A549 (cell line): Measurements from ENCODE around the gene ZNF362. TPM values are rescaled to one million over a fixed set of nuclear protein-coding genes. Genes with fewer than 3 reads are reported as not detected.

Experiments
- ATAC-seq, 2 experiments: fragments of 200-7000 bp in 1 of 2; fragments of >200 bp in 1 of 2; cut with Nextera tagmentation in 1 of 2; cut with Tn5 transposase in 1 of 2; 3 replicates each; pipeline versions ENCODE4 v1.8.0 to v1.9.1; 2018 to 2020; ENCODE audit warnings: mild to moderate bottlenecking in 1 of 2, moderate library complexity in 1 of 2
- CTCF ChIA-PET: fragments of 300-600 bp; sonication (Branson Sonifier 250); formaldehyde crosslinking; extraction: SDS; loops from one replicate; lab custom pipeline; 2021; ENCODE audit warnings: antibody characterized with exemption, inconsistent platforms; lab: Yijun Ruan, JAX
- POLR2A ChIA-PET: fragments of 350-600 bp; formaldehyde crosslinking; extraction: SDS; loops from one replicate; lab custom pipeline; 2021; ENCODE audit warnings: antibody characterized with exemption, inconsistent platforms; lab: Yijun Ruan, JAX
- DNase-seq, 2 experiments: peaks; one replicate each; pipeline versions ENCODE4 v3.0.0 to v3.0.0-alpha.2; 2011 to 2016; ENCODE audit warnings: low read depth in 1 of 2, low spot score in 1 of 2
- FAIRE-seq: peaks from 2 replicates; lab custom pipeline; 2011; peaks lifted over from hg19 to GRCh38; lab: Jason Lieb, UNC
- H3K27ac ChIP-seq, 2 experiments: fragments of >200 bp; sonication (Bioruptor Twin); formaldehyde crosslinking; 3 replicates each; pipeline ENCODE4 v1.5.1; 2016 to 2017
- H3K4me1 ChIP-seq: fragments of >200 bp; sonication (Bioruptor Twin); formaldehyde crosslinking; 3 replicates; pipeline ENCODE4 v1.6.1; 2016
- H3K4me2 ChIP-seq: fragments of >200 bp; sonication (Bioruptor Twin); formaldehyde crosslinking; 3 replicates; pipeline ENCODE4 v1.6.1; 2016
- H3K4me3 ChIP-seq: fragments of >200 bp; sonication (Bioruptor Twin); formaldehyde crosslinking; 3 replicates; pipeline ENCODE4 v1.5.1; 2016
- H3K9me3 ChIP-seq: fragments of >200 bp; sonication (Bioruptor Twin); formaldehyde crosslinking; 3 replicates; pipeline ENCODE4 v1.6.1; 2016
- CHD2 ChIP-seq: fragments of 150-350 bp; IDR thresholded peaks from 2 replicates; pipeline ENCODE4 v1.6.1; 2014; ENCODE audit warnings: low read length; ENCODE audit not compliant: partially characterized antibody
- CHD4 ChIP-seq: fragments of 200-600 bp; sonication (generic); IDR thresholded peaks from 2 replicates; pipeline ENCODE4 v1.6.1; 2016; ENCODE audit warnings: antibody characterized with exemption, mild to moderate bottlenecking, borderline replicate concordance
- EHF ChIP-seq: fragments of 250-450 bp; sonication (Bioruptor Pico); IDR thresholded peaks from 2 replicates; pipeline ENCODE4 v1.5.0; 2020; ENCODE audit warnings: mild to moderate bottlenecking
- EP300 ChIP-seq, 2 experiments: fragments of >200 bp; sonication (Bioruptor Twin); formaldehyde crosslinking; IDR thresholded peaks; 2 replicates in 1 of 2; 3 replicates in 1 of 2; pipeline ENCODE4 v1.6.1; 2016 to 2017
- ESRRA ChIP-seq: fragments of 150-350 bp; IDR thresholded peaks from 2 replicates; pipeline ENCODE4 v1.6.1; 2014; ENCODE audit warnings: mild to moderate bottlenecking, low read length, borderline replicate concordance
- FOXS1 ChIP-seq: fragments of 250-450 bp; sonication (Bioruptor Pico); IDR thresholded peaks from 2 replicates; pipeline ENCODE4 v1.5.0; 2020; ENCODE audit warnings: mild to moderate bottlenecking, moderate library complexity
- HOXB5 ChIP-seq: fragments of 250-450 bp; sonication (Bioruptor Pico); IDR thresholded peaks from 2 replicates; pipeline ENCODE4 v1.5.0; 2020; ENCODE audit warnings: mild to moderate bottlenecking, moderate library complexity
- JUN ChIP-seq, 2 experiments: fragments of >200 bp; sonication (Bioruptor Twin); formaldehyde crosslinking; IDR thresholded peaks; 2 replicates in 1 of 2; 3 replicates in 1 of 2; pipeline ENCODE4 v1.6.1; 2016 to 2017
- KDM5A ChIP-seq: fragments of 200-600 bp; sonication (generic); IDR thresholded peaks from 2 replicates; pipeline ENCODE4 v1.6.1; 2016; ENCODE audit warnings: antibody characterized with exemption, mild to moderate bottlenecking
- NFE2L2 ChIP-seq: fragments of 150-350 bp; conservative IDR thresholded peaks from 2 replicates; pipeline ENCODE4 v1.6.1; 2014; ENCODE audit warnings: low read length
- RAD21 ChIP-seq, 2 experiments: fragments of >200 bp in 1 of 2; sonication (Bioruptor Twin) in 1 of 2; formaldehyde crosslinking in 1 of 2; IDR thresholded peaks in 1 of 2; conservative IDR thresholded peaks in 1 of 2; 2 replicates in 1 of 2; 3 replicates in 1 of 2; pipeline ENCODE4 v1.6.1; 2012 to 2018; ENCODE audit warnings: inconsistent platforms in 1 of 2
- RARB ChIP-seq: fragments of 250-450 bp; sonication (Bioruptor Pico); IDR thresholded peaks from 2 replicates; pipeline ENCODE4 v1.8.0; 2021; ENCODE audit warnings: mild to moderate bottlenecking, moderate library complexity
- RCOR1 ChIP-seq: fragments of 150-350 bp; IDR thresholded peaks from 2 replicates; pipeline ENCODE4 v1.6.1; 2014; ENCODE audit warnings: antibody characterized with exemption, low read length, low read depth
- RNF2 ChIP-seq: fragments of 200-600 bp; sonication (generic); IDR thresholded peaks from 2 replicates; pipeline ENCODE4 v1.6.1; 2016; ENCODE audit warnings: low read depth, mild to moderate bottlenecking, antibody characterized with exemption, moderate library complexity, borderline replicate concordance
- SREBF2 ChIP-seq: fragments of 450-650 bp; IDR thresholded peaks from 2 replicates; pipeline ENCODE4 v1.6.1; 2014; ENCODE audit warnings: mild to moderate bottlenecking, moderate library complexity
- WGBS: methylation state at CpG from one replicate; pipeline ENCODE4 v1.1.6; 2017; ENCODE audit errors: missing lambda C conversion rate; 5-methylcytosine and 5-hydroxymethylcytosine counted together
- polyA plus RNA-seq, 4 experiments: library from polyadenylated mRNA; depleted of rRNA in 3 of 4; stranded (reverse); fragments of >200 nt; fragmentation: RNase III in 1 of 4; extraction: RNeasy Plus Mini Kit Qiagen cat#74134 plus additional on column Dnase treatment in 1 of 4; gene quantifications; 2 replicates in 3 of 4; 3 replicates in 1 of 4; pipeline ENCODE4 v1.2.3, GENCODE V29; 2011 to 2017
- TF ChIP-seq, protein P1 (sequence below): IDR thresholded peaks from 2 replicates; pipeline ENCODE4 v1.6.1; 2012
- TF ChIP-seq, protein P2 (sequence below): fragments of >200 bp; sonication (Bioruptor Twin); formaldehyde crosslinking; IDR thresholded peaks from 2 replicates; pipeline ENCODE4 v1.6.1; 2016
- TF ChIP-seq, protein P3 (sequence below): IDR thresholded peaks from 2 replicates; pipeline ENCODE4 v1.6.1; 2012
- TF ChIP-seq, protein P4 (sequence below): fragments of >200 bp; sonication (Bioruptor Twin); formaldehyde crosslinking; IDR thresholded peaks from 3 replicates; pipeline ENCODE4 v1.5.1; 2016
- TF ChIP-seq, protein P5 (sequence below): fragments of 450-650 bp; IDR thresholded peaks from 2 replicates; pipeline ENCODE4 v1.6.1; 2014; ENCODE audit warnings: antibody characterized with exemption
- TF ChIP-seq, protein P6 (sequence below): IDR thresholded peaks from 2 replicates; pipeline ENCODE4 v1.6.1; 2012; ENCODE audit warnings: low read depth, borderline replicate concordance

ZNF362 gene
- polyA plus RNA-seq, 2 of the 4 experiments (the other 2 are of a cell fraction), result 4.8 to 7.9 TPM

DNA sequence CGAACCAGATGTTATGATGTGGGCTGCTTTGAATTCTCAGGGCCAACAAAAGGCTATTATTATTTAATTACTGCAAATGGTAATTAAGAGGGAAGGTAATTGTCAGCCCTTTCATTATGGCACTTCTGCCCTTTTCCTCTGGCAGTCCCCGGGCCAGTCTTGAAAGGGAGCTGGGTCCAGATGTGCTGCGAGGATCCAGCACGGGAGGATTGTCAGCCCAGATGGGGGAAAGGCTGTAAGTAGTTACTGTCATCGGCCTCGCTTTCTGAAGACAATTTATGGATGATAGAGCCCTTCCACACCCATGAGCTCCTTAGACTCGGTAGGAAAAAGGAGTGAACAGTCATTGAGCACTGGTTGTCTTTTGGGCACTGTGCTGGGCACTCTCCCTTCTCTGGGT lies 8.7 kb upstream of the ZNF362 start:
- no peak overlapping the region for H3K4me2 ChIP-seq
- POLR2A ChIA-PET, result no interaction called here
- no peaks in the 10 kb centered on the region for H3K9me3 ChIP-seq
- TF ChIP-seq EHF (CRISPR knock-in tag) (no peak), ESRRA (no peak), JUN (IDR thresholded peaks at IDR 0.05) (no peak), FOXS1 (CRISPR knock-in tag) (no peak), RAD21 (conservative IDR thresholded peaks at IDR 0.05 in 1 of 2, IDR thresholded peaks at IDR 0.05 in 1 of 2) (no peak), EP300 (IDR thresholded peaks at IDR 0.05) (no peak), CHD4 (no peak)
- TF ChIP-seq, protein P1, sequence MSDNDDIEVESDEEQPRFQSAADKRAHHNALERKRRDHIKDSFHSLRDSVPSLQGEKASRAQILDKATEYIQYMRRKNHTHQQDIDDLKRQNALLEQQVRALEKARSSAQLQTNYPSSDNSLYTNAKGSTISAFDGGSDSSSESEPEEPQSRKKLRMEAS, result no peak
- TF ChIP-seq, protein P2, sequence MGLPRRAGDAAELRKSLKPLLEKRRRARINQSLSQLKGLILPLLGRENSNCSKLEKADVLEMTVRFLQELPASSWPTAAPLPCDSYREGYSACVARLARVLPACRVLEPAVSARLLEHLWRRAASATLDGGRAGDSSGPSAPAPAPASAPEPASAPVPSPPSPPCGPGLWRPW, result no peak
- TF ChIP-seq, all 56 proteins: peak for 0
- DNase-seq (no peak), FAIRE-seq (no peak), ATAC-seq (no peak)
- H3K4me1 ChIP-seq, result no peaks in the 10 kb centered on the region
- H3K4me3 ChIP-seq, result no peak overlapping the region
- 37% methylated on average over 7 of the region's 7 CpGs for WGBS
- CTCF ChIA-PET, result no interaction called here
- H3K27ac ChIP-seq, result no peak overlapping the region

DNA sequence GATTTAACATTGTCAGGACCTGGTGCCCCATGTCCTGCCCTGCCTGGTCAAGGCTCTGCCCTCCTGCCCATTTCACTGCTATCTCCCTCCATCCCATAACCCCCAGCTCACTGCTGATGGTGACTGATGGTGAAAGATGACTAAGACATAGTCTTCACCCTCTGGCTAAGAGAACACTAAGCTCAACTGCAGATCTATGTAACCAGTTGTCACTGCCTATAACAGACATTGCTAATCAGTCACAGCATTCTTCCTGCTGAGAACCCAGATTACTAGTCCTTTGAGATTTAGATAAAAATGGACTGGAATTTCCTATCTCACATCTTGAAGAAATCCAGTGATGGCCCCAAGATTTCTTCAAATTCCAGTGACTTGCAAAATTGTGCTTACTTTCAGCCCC lies 8.0 kb upstream of the ZNF362 start:
- CTCF ChIA-PET, result no interaction called here
- no peaks in the 10 kb centered on the region for H3K4me1 ChIP-seq
- ATAC-seq, result no peak
- POLR2A ChIA-PET, result no interaction called here
- no peak for TF ChIP-seq RNF2
- no peak for TF ChIP-seq RCOR1
- TF ChIP-seq NFE2L2, result 0 out of 2 replicates have a peak, but pooled peaks have one; percentile 20
- no peak overlapping the region for H3K27ac ChIP-seq
- H3K9me3 ChIP-seq, result no peaks in the 10 kb centered on the region
- H3K4me3 ChIP-seq, result no peak overlapping the region
- H3K4me2 ChIP-seq, result no peak overlapping the region
- no peak for FAIRE-seq
- no peak for DNase-seq

DNA sequence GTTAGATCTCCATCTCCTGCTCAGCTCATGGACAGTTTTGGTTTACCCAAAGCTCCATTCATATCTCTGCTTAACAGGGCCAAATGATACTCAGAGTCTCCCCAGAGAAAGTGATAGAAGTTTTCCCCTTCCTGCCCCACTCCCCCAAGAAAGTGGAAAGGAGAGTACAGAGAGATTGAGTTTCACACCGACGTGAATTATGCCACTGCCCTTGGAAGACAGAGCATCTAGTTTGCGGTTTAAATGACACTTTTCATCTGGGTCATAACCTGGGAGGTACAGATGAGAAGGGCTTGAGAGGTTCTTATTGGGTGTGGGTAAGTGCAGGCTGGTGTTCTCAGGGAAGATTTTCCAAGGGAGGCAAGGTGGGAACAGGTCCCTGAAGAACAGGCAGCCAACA lies 6.9 kb upstream of the ZNF362 start:
- TF ChIP-seq, protein P3, sequence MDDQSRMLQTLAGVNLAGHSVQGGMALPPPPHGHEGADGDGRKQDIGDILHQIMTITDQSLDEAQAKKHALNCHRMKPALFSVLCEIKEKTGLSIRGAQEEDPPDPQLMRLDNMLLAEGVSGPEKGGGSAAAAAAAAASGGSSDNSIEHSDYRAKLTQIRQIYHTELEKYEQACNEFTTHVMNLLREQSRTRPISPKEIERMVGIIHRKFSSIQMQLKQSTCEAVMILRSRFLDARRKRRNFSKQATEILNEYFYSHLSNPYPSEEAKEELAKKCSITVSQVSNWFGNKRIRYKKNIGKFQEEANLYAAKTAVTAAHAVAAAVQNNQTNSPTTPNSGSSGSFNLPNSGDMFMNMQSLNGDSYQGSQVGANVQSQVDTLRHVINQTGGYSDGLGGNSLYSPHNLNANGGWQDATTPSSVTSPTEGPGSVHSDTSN, result no peak
- TF ChIP-seq, protein P4, sequence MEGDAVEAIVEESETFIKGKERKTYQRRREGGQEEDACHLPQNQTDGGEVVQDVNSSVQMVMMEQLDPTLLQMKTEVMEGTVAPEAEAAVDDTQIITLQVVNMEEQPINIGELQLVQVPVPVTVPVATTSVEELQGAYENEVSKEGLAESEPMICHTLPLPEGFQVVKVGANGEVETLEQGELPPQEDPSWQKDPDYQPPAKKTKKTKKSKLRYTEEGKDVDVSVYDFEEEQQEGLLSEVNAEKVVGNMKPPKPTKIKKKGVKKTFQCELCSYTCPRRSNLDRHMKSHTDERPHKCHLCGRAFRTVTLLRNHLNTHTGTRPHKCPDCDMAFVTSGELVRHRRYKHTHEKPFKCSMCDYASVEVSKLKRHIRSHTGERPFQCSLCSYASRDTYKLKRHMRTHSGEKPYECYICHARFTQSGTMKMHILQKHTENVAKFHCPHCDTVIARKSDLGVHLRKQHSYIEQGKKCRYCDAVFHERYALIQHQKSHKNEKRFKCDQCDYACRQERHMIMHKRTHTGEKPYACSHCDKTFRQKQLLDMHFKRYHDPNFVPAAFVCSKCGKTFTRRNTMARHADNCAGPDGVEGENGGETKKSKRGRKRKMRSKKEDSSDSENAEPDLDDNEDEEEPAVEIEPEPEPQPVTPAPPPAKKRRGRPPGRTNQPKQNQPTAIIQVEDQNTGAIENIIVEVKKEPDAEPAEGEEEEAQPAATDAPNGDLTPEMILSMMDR, result no peak
- TF ChIP-seq NFE2L2 (no peak), SREBF2 (no peak), HOXB5 (CRISPR knock-in tag) (no peak), KDM5A (no peak), RARB (CRISPR knock-in tag) (no peak), RAD21 (conservative IDR thresholded peaks at IDR 0.05 in 1 of 2, IDR thresholded peaks at IDR 0.05 in 1 of 2) (no peak), CHD2 (no peak), CHD4 (no peak)
- TF ChIP-seq, protein P5, sequence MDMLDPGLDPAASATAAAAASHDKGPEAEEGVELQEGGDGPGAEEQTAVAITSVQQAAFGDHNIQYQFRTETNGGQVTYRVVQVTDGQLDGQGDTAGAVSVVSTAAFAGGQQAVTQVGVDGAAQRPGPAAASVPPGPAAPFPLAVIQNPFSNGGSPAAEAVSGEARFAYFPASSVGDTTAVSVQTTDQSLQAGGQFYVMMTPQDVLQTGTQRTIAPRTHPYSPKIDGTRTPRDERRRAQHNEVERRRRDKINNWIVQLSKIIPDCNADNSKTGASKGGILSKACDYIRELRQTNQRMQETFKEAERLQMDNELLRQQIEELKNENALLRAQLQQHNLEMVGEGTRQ, result no peak
- TF ChIP-seq, protein P6, sequence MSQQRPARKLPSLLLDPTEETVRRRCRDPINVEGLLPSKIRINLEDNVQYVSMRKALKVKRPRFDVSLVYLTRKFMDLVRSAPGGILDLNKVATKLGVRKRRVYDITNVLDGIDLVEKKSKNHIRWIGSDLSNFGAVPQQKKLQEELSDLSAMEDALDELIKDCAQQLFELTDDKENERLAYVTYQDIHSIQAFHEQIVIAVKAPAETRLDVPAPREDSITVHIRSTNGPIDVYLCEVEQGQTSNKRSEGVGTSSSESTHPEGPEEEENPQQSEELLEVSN, result no peak
- TF ChIP-seq, all 56 proteins: peak for 0
- Histone ChIP-seq H3K27ac (no peak overlapping the region), H3K4me3 (no peak overlapping the region), H3K9me3 (no peaks in the 10 kb centered on the region), H3K4me1 (no peaks in the 10 kb centered on the region), H3K4me2 (no peak overlapping the region)
- ATAC-seq (no peak), DNase-seq (no peak), FAIRE-seq (no peak)
- ChIA-PET POLR2A (no interaction called here), CTCF (interaction anchor here (1.4 kb wide), 1 partner anchor 46 kb away, joined by 4 read pairs; no protein-coding TSS in a partner anchor)
- WGBS, result 20% methylated on average over 3 of the region's 3 CpGs
